Neural progenitor cell (in vitro differentiated cells): ENCODE data around the gene SH3GL3. TPM values are rescaled to one million over a fixed set of nuclear protein-coding genes. Genes with fewer than 3 reads are reported as not detected.

Source experiments
- DNase-seq: peaks from one replicate; pipeline ENCODE4 v3.0.0-alpha.2; 2016; ENCODE audit warnings: low spot score
- H2AFZ ChIP-seq: fragments of 200-600 bp; sonication (generic); replicated peaks from 2 replicates; pipeline ENCODE4 v1.6.1; 2016; ENCODE audit warnings: antibody characterized with exemption
- H3F3A ChIP-seq: fragments of 200-600 bp; sonication (generic); 2 replicates; pipeline ENCODE4 v1.6.1; 2016; ENCODE audit warnings: antibody characterized with exemption, low read depth
- H3K27ac ChIP-seq: fragments of 200-600 bp; sonication (generic); 2 replicates; pipeline ENCODE4 v1.5.1; 2016; ENCODE audit warnings: mild to moderate bottlenecking
- H3K27me3 ChIP-seq: fragments of 200-600 bp; sonication (generic); 2 replicates; pipeline ENCODE4 v1.6.1; 2016; ENCODE audit warnings: mild to moderate bottlenecking, moderate library complexity
- H3K36me3 ChIP-seq: fragments of 200-600 bp; sonication (generic); 2 replicates; pipeline ENCODE4 v1.5.1; 2016
- H3K4me1 ChIP-seq: fragments of 200-600 bp; sonication (generic); 2 replicates; pipeline ENCODE4 v1.6.1; 2016; ENCODE audit warnings: mixed run types
- H3K4me2 ChIP-seq: fragments of 200-600 bp; sonication (generic); 2 replicates; pipeline ENCODE4 v1.6.1; 2016
- H3K4me3 ChIP-seq: fragments of 200-600 bp; sonication (generic); 2 replicates; pipeline ENCODE4 v1.5.1; 2016
- H3K79me2 ChIP-seq: fragments of 200-600 bp; sonication (generic); 2 replicates; pipeline ENCODE4 v1.6.1; 2016; ENCODE audit warnings: low read depth
- H3K9ac ChIP-seq: fragments of 200-600 bp; sonication (generic); 2 replicates; pipeline ENCODE4 v1.6.1; 2016
- H3K9me3 ChIP-seq: fragments of 200-600 bp; sonication (generic); 2 replicates; pipeline ENCODE4 v1.5.1; 2016; ENCODE audit warnings: low read depth
- H4K20me1 ChIP-seq: fragments of 200-600 bp; sonication (generic); 2 replicates; pipeline ENCODE4 v1.6.1; 2016; ENCODE audit warnings: low read depth
- H3K27ac Mint-ChIP-seq: 3 replicates; pipeline ENCODE4 v1.8.0; 2021; ENCODE audit warnings: mixed read lengths
- H3K27me3 Mint-ChIP-seq: 2 replicates; pipeline ENCODE4 v1.8.0; 2022; ENCODE audit warnings: low read depth, mild to moderate bottlenecking, inconsistent platforms, moderate library complexity, mixed read lengths; ENCODE audit not compliant: insufficient read depth
- H3K36me3 Mint-ChIP-seq: 3 replicates; pipeline ENCODE4 v1.8.0; 2021; ENCODE audit warnings: mixed read lengths
- H3K4me1 Mint-ChIP-seq: 3 replicates; pipeline ENCODE4 v1.8.0; 2021; ENCODE audit warnings: mixed read lengths
- H3K4me3 Mint-ChIP-seq: 3 replicates; pipeline ENCODE4 v1.8.0; 2021; ENCODE audit warnings: mild to moderate bottlenecking, moderate library complexity, mixed read lengths
- H3K9me3 Mint-ChIP-seq: 3 replicates; pipeline ENCODE4 v1.8.0; 2020; ENCODE audit warnings: mixed read lengths
- CTCF ChIP-seq: fragments of 200-600 bp; sonication (generic); IDR thresholded peaks from 2 replicates; pipeline ENCODE4 v1.5.1; 2017; ENCODE audit warnings: antibody characterized with exemption, mild to moderate bottlenecking
- EZH2 ChIP-seq: fragments of 200-600 bp; sonication (generic); IDR thresholded peaks from 2 replicates; pipeline ENCODE4 v1.6.1; 2017; ENCODE audit warnings: antibody characterized with exemption, mild to moderate bottlenecking, moderate library complexity
- EZH2phosphoT487 ChIP-seq: fragments of 200-600 bp; sonication (generic); IDR thresholded peaks from 2 replicates; pipeline ENCODE4 v1.6.1; 2017; ENCODE audit warnings: antibody characterized with exemption
- total RNA-seq: library from RNA; depleted of rRNA; stranded (reverse); fragments of >200 nt; gene quantifications from 2 replicates; pipeline ENCODE4 v1.2.3, GENCODE V29; 2015; ENCODE audit warnings: low replicate concordance

Gene SH3GL3
- total RNA-seq, 1 donor from 2014 or later = 8.2 TPM

GRCh38 chr15:83422541-83422940, 24.6 kb upstream of the SH3GL3 start:
- Mint-ChIP-seq H3K36me3 (no peaks in the 10 kb centered on the region), H3K4me3 (no peak overlapping the region), H3K27me3 (peaks cover 5% of the 10 kb centered on the region), H3K9me3 (no peaks in the 10 kb centered on the region), H3K4me1 (no peaks in the 10 kb centered on the region), H3K27ac (no peak overlapping the region)
- no peaks in the 10 kb centered on the region for H4K20me1 ChIP-seq
- H3K27ac ChIP-seq = no peak overlapping the region
- no peak overlapping the region for H3K4me2 ChIP-seq
- H2AFZ ChIP-seq = no peak overlapping the region
- no peaks in the 10 kb centered on the region for H3K36me3 ChIP-seq
- no peaks in the 10 kb centered on the region for H3K4me1 ChIP-seq
- no peak for DNase-seq
- no peaks in the 10 kb centered on the region for H3F3A ChIP-seq
- TF ChIP-seq EZH2 = no peak
- no peak overlapping the region for H3K9ac ChIP-seq
- no peaks in the 10 kb centered on the region for H3K27me3 ChIP-seq
- no peaks in the 10 kb centered on the region for H3K79me2 ChIP-seq
- no peaks in the 10 kb centered on the region for H3K9me3 ChIP-seq
- H3K4me3 ChIP-seq = no peak overlapping the region

GRCh38 chr15:83424101-83424500, 23.0 kb upstream of the SH3GL3 start:
- Mint-ChIP-seq H3K36me3 (no peaks in the 10 kb centered on the region), H3K4me1 (no peaks in the 10 kb centered on the region), H3K27me3 (peaks cover 5% of the 10 kb centered on the region), H3K27ac (no peak overlapping the region), H3K4me3 (no peak overlapping the region), H3K9me3 (peaks cover 3% of the 10 kb centered on the region)
- Histone ChIP-seq H3K9me3 (no peaks in the 10 kb centered on the region), H2AFZ (no peak overlapping the region), H3K4me1 (no peaks in the 10 kb centered on the region), H3K4me2 (no peak overlapping the region), H3K4me3 (no peak overlapping the region), H3K27me3 (no peaks in the 10 kb centered on the region), H3K36me3 (no peaks in the 10 kb centered on the region), H3K79me2 (no peaks in the 10 kb centered on the region), H3K9ac (no peak overlapping the region), H4K20me1 (no peaks in the 10 kb centered on the region), H3K27ac (no peak overlapping the region), H3F3A (no peaks in the 10 kb centered on the region)
- DNase-seq = no peak
- TF ChIP-seq EZH2 (no peak), CTCF (no peak), EZH2phosphoT487 (no peak)

GRCh38 chr15:83430441-83430840, 16.7 kb upstream of the SH3GL3 start:
- Histone ChIP-seq H3K4me2 (no peak overlapping the region), H3K27me3 (no peaks in the 10 kb centered on the region), H3K9me3 (no peaks in the 10 kb centered on the region), H3K4me1 (no peaks in the 10 kb centered on the region), H3K36me3 (no peaks in the 10 kb centered on the region), H3K9ac (no peak overlapping the region), H3K27ac (no peak overlapping the region), H3F3A (no peaks in the 10 kb centered on the region), H2AFZ (no peak overlapping the region), H3K4me3 (no peak overlapping the region), H4K20me1 (no peaks in the 10 kb centered on the region), H3K79me2 (no peaks in the 10 kb centered on the region)
- Mint-ChIP-seq H3K27ac (no peak overlapping the region), H3K36me3 (no peaks in the 10 kb centered on the region), H3K9me3 (peaks cover 3% of the 10 kb centered on the region), H3K4me1 (peaks cover 5% of the 10 kb centered on the region), H3K27me3 (peaks cover 7% of the 10 kb centered on the region), H3K4me3 (no peak overlapping the region)
- DNase-seq = no peak
- TF ChIP-seq CTCF (no peak), EZH2phosphoT487 (no peak), EZH2 (no peak)

- Mint-ChIP-seq H3K9me3 (peaks cover 3% of the 10 kb centered on the region), H3K4me1 (peaks cover 5% of the 10 kb centered on the region), H3K27me3 (peaks cover 7% of the 10 kb centered on the region), H3K27ac (no peak overlapping the region), H3K36me3 (no peaks in the 10 kb centered on the region), H3K4me3 (no peak overlapping the region)
- TF ChIP-seq EZH2 (no peak), CTCF (no peak), EZH2phosphoT487 (no peak)
- H3K27me3 ChIP-seq = no peaks in the 10 kb centered on the region
- H3K79me2 ChIP-seq = no peaks in the 10 kb centered on the region
- H3K36me3 ChIP-seq = no peaks in the 10 kb centered on the region
- no peak overlapping the region for H3K27ac ChIP-seq
- H3K4me1 ChIP-seq = no peaks in the 10 kb centered on the region
- no peak overlapping the region for H3K9ac ChIP-seq
- no peak for DNase-seq
- H3K4me3 ChIP-seq = no peak overlapping the region
- no peak overlapping the region for H2AFZ ChIP-seq
- no peak overlapping the region for H3K4me2 ChIP-seq
- H3K9me3 ChIP-seq = no peaks in the 10 kb centered on the region
- no peaks in the 10 kb centered on the region for H4K20me1 ChIP-seq
- H3F3A ChIP-seq = no peaks in the 10 kb centered on the region
Observed at GRCh38 chr15:83431521-83431920, 15.6 kb upstream of the SH3GL3 start.
